ENCODE data around the gene UTF1.

The UTF1 gene

DNA sequence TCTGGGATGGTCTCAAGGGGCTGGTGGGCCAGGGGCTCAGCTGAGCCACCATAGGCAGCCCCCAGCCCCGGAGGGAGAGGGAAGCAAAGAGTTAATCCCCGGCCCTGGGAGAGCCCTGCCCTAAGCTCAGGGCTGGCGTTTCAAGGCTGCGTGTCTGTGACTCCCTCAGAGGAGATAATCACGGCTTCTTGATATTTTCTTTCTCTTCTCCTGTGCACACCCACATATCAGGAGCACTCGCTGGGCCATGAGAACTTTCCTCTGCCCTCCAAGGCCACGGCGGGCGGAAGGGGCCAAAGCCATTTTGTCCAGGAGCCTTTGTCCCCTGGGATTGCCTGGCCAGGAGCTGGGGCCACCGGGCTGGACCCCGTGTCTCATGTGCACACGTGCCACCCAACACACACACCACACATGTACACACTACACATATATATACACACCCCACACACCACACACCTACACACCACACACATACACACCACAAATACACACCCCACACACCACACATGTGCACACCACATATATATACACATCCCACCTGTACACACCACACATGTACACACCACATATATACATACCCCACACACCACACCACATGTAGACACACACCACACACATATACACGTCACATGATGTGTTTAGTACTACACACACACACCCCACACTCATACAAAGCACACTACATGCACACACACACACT, 24.6 kb downstream of the UTF1 start:
- no peak for DNase-seq (ENCODE audit: low read depth)
- TF ChIP-seq CTCF (IDR thresholded peaks at IDR 0.05; ENCODE audit: low read length, missing control alignments) = no peak
- no peak overlapping the region for H3K4me3 ChIP-seq (replicated peaks; ENCODE audit: low read depth, low read length)

DNA sequence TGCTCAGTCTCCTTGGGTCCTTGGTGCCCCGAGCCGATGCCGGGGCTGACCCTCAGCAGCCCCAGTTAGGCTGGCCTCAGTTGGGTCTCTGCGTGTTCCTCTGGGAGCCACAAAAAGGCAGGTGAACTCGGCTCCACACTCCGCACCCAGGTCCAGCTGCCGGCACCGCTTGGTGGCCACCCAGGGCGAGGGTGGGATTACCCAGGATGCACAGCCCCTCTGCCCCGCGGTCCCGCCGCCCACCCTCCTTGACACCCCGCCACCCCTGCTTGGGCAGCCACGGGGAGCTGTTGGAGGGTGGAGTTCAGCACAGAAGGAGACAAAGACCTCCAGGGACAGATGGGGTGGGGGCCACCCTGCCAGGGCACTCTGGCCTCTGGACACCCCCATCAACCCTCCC, 25.3 kb downstream of the UTF1 start:
- H3K4me3 ChIP-seq (replicated peaks; ENCODE audit: low read depth, low read length) = no peak overlapping the region
- DNase-seq (ENCODE audit: low read depth) = no peak
- no peak for TF ChIP-seq CTCF (IDR thresholded peaks at IDR 0.05; ENCODE audit: low read length, missing control alignments)

- peak; percentile 42 for DNase-seq (ENCODE audit: low read depth)
- H3K4me3 ChIP-seq (replicated peaks; ENCODE audit: low read depth, low read length) = no peak overlapping the region
- peak; percentile 40 for TF ChIP-seq CTCF (IDR thresholded peaks at IDR 0.05; ENCODE audit: low read length, missing control alignments)
Observed at GRCh38 chr10:133257489-133258065, 27.6 kb downstream of the UTF1 start.

DNA sequence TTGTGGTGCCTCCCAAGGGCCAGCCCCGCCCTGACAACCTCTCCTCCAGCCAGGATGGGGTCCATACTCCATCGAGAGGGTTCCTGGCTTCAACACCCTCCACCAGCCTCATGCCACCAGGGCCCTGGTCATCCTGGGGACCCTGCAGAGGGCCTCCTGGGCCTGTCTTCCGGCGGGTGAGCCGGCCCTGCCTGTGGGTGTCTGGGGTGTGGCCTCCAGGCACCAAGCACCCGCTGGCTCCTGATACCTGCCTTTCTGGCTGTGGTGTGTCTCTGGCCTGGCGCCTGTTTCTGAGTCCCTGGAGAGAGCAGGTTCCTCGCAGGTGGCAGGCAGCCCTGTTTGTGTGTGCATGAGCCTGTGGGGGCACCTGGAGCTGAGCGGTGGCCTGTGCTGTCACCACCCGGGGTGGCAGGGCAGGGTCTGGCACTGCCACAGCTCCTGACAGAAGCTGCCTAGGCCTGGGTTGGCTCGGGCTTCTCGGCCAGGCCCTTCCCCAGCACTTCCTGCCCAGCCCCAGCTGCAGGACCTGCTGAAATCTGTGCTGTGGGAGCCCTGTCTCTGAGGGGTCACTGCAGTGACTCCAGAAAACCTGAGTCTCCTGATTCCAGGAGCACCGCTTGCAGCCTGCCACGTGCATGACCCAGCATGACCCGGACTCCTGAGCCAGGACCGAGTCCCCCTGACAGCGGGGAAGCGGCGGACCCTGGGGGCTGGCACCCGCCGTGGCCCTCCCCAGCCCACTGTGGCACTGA, 28.2 kb downstream of the UTF1 start:
- H3K4me3 ChIP-seq (replicated peaks; ENCODE audit: low read depth, low read length) = no peak overlapping the region
- no peak for TF ChIP-seq CTCF (IDR thresholded peaks at IDR 0.05; ENCODE audit: low read length, missing control alignments)
- no peak for DNase-seq (ENCODE audit: low read depth)

DNA sequence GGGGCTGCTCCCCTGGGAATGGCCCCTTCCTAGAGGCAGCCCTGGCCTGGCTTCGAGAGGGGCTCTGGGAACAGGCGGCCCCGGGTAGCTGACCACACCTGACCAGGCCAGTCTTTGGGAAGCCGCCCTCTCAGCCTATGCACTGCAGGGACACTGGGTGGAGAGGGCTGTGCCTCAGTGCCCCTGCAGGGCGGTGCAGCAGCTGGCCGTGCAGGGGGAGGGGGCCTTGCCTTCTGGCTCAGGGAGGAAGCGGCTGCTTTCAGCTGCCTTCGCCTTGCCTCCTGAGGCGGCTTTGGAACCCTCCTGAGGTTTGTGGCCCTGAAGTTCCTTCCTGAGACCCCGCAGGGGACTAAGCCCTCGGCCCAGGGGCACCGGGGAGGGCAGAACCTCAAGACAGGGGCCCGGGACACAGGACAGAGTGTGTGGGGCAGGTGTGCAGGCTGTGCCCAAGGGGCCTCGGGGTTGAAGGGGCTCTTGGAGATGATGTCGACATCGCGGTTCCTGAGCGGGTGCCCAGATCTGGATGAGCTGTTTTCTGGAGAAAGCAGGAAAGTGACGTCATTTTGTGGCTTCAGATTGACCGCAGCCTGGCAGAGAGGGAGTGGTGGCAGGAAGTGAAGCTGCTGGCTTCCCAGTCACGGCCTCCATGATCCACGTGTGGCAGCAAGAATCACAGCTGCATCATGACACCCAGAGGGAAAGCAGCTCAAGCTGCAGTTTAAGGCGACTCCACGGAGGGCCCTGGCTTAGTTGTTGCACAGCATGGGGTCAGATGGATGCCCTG, 29.0 kb downstream of the UTF1 start:
- no peak for TF ChIP-seq CTCF (IDR thresholded peaks at IDR 0.05; ENCODE audit: low read length, missing control alignments)
- H3K4me3 ChIP-seq (replicated peaks; ENCODE audit: low read depth, low read length) = no peak overlapping the region
- DNase-seq (ENCODE audit: low read depth) = peak; percentile 99

DNA sequence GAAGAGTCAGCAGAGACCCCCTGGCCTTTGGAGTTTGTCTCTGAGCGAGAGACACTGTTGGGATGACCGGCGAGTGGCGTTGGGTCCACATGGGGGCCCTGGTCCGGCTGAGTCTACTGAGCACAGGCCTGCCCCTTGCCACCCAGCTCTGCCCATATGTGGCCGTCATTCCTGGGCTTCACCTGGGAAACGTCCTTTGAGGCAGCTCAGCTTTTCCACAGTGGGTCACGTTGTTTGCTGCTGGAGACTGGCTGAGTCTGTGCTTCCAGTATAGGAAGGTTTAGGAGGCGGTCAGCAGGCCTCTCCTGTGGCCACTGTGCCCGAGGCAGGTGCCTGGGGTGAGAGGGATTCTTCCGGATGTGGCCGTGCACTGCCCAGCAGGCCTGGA, 29.6 kb downstream of the UTF1 start:
- no peak overlapping the region for H3K4me3 ChIP-seq (replicated peaks; ENCODE audit: low read depth, low read length)
- no peak for TF ChIP-seq CTCF (IDR thresholded peaks at IDR 0.05; ENCODE audit: low read length, missing control alignments)

More for the DNA sequence above, 29.6 kb downstream of the UTF1 start:
- no peak for DNase-seq (ENCODE audit: low read depth)

All from fibroblast of pulmonary artery (primary cell).